Measurements from ENCODE around the gene SLIT3. TPM values are rescaled to one million over a fixed set of nuclear protein-coding genes. Genes with fewer than 3 reads are reported as not detected.
"Not testable (repeated sequence)": the region's sequence is repeated elsewhere in the genome, so short reads cannot be mapped to it uniquely, and the experiment has no call there.

SLIT3 gene
- total RNA-seq, 1 donor from 2014 or later = 56.6 TPM

GRCh38 chr5:169146158-169146557, 154.8 kb downstream of the SLIT3 start:
- peaks cover 27% of the 10 kb centered on the region for H3K27me3 Mint-ChIP-seq
- H3K4me1 Mint-ChIP-seq (ENCODE audit: unreplicated experiment) = peaks cover 37% of the 10 kb centered on the region
- H3K27ac Mint-ChIP-seq = no peak overlapping the region
- H3K9me3 Mint-ChIP-seq = no peaks in the 10 kb centered on the region
- no peak for DNase-seq (ENCODE audit: extremely low spot score, unreplicated experiment)
- H3K4me3 Mint-ChIP-seq = no peak overlapping the region
- TF ChIP-seq CTCF (conservative IDR thresholded peaks at IDR 0.05) = no peak
- peaks cover 9% of the 10 kb centered on the region for H3K36me3 Mint-ChIP-seq

- no peak overlapping the region for H3K4me3 Mint-ChIP-seq
- H3K27me3 Mint-ChIP-seq = peaks cover 15% of the 10 kb centered on the region
- no peak for DNase-seq (ENCODE audit: extremely low spot score, unreplicated experiment)
- no peak overlapping the region for H3K27ac Mint-ChIP-seq
- peaks cover 23% of the 10 kb centered on the region for H3K4me1 Mint-ChIP-seq (ENCODE audit: unreplicated experiment)
- peaks cover 18% of the 10 kb centered on the region for H3K36me3 Mint-ChIP-seq
- TF ChIP-seq CTCF (conservative IDR thresholded peaks at IDR 0.05) = no peak
- H3K9me3 Mint-ChIP-seq = no peaks in the 10 kb centered on the region
These were observed 158.5 kb downstream of the SLIT3 start for GRCh38 chr5:169142264-169142970.

GRCh38 chr5:169140215-169140614, 160.7 kb downstream of the SLIT3 start:
- peaks cover 18% of the 10 kb centered on the region for H3K36me3 Mint-ChIP-seq

GRCh38 chr5:169139480-169140050, 161.4 kb downstream of the SLIT3 start:
- no peak for DNase-seq (ENCODE audit: extremely low spot score, unreplicated experiment)
- peaks cover 27% of the 10 kb centered on the region for H3K4me1 Mint-ChIP-seq (ENCODE audit: unreplicated experiment)
- TF ChIP-seq CTCF (conservative IDR thresholded peaks at IDR 0.05) = no peak
- peak overlapping the region; percentile 63 for H3K27ac Mint-ChIP-seq
- no peak overlapping the region for H3K4me3 Mint-ChIP-seq
- H3K36me3 Mint-ChIP-seq = peaks cover 18% of the 10 kb centered on the region
- H3K9me3 Mint-ChIP-seq = no peaks in the 10 kb centered on the region
- H3K27me3 Mint-ChIP-seq = peaks cover 15% of the 10 kb centered on the region

More at GRCh38 chr5:169140215-169140614, 160.7 kb downstream of the SLIT3 start:
- H3K4me3 Mint-ChIP-seq; DNase-seq (ENCODE audit: extremely low spot score, unreplicated experiment); H3K27ac Mint-ChIP-seq; H3K9me3 Mint-ChIP-seq: not testable (repeated sequence)
- Mint-ChIP-seq H3K27me3 (peaks cover 19% of the 10 kb centered on the region), H3K4me1 (ENCODE audit: unreplicated experiment) (peaks cover 27% of the 10 kb centered on the region)

- no peak overlapping the region for H3K27ac Mint-ChIP-seq
- no peak overlapping the region for H3K4me3 Mint-ChIP-seq
- H3K4me1 Mint-ChIP-seq (ENCODE audit: unreplicated experiment) = peaks cover 26% of the 10 kb centered on the region
- H3K9me3 Mint-ChIP-seq = no peaks in the 10 kb centered on the region
- H3K36me3 Mint-ChIP-seq = peaks cover 5% of the 10 kb centered on the region
- peaks cover 16% of the 10 kb centered on the region for H3K27me3 Mint-ChIP-seq
- no peak for DNase-seq (ENCODE audit: extremely low spot score, unreplicated experiment)
- no peak for TF ChIP-seq CTCF (conservative IDR thresholded peaks at IDR 0.05)
These were observed 167.4 kb downstream of the SLIT3 start for GRCh38 chr5:169133531-169133930.

- peaks cover 21% of the 10 kb centered on the region for H3K4me1 Mint-ChIP-seq (ENCODE audit: unreplicated experiment)
- H3K27me3 Mint-ChIP-seq = peaks cover 14% of the 10 kb centered on the region
- no peaks in the 10 kb centered on the region for H3K9me3 Mint-ChIP-seq
- TF ChIP-seq CTCF (conservative IDR thresholded peaks at IDR 0.05) = no peak
- H3K27ac Mint-ChIP-seq = no peak overlapping the region
- no peak for DNase-seq (ENCODE audit: extremely low spot score, unreplicated experiment)
- peaks cover 2% of the 10 kb centered on the region for H3K36me3 Mint-ChIP-seq
- H3K4me3 Mint-ChIP-seq = no peak overlapping the region
These were observed 168.7 kb downstream of the SLIT3 start for GRCh38 chr5:169132302-169132660.
